ENCODE results near the gene FAM228A.

Gene FAM228A

DNA sequence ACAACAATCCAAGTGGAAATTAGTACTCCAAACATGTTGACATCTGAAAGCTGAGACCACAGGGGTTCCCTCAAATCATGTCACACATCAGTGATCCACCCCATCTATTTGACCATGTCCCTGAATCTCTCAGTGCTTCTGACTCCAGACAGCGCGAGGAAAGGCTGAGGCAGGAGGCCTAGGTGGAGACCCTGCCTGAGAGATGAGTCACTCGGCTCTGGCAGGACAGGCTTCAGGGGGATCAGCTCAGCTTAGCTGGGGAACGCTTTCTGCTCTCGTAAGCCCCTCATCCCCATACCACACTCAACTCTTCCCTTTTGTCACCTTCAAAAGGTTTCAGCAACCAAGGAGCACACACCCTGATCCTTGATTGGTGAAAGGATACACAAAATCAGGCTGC, 5.8 kb upstream of the FAM228A start:
- H3K27ac ChIP-seq (ENCODE audit: low read depth, low read length) = no peak overlapping the region
- H3K9me3 ChIP-seq (ENCODE audit: control insufficient read depth, insufficient read depth, low read length) = no peaks in the 10 kb centered on the region
- TF ChIP-seq EZH2phosphoT487 (IDR thresholded peaks at IDR 0.05; ENCODE audit: borderline replicate concordance, low read length) (no peak), CTCF (IDR thresholded peaks at IDR 0.05; ENCODE audit: low read depth, low read length, poor library complexity, severe bottlenecking) (no peak)
- H3K9me2 ChIP-seq (replicated peaks; ENCODE audit: control insufficient read depth, low read length) = no peaks in the 10 kb centered on the region
- H3K4me1 ChIP-seq (ENCODE audit: control insufficient read depth, low read length) = peaks cover 6% of the 10 kb centered on the region
- H3F3A ChIP-seq (ENCODE audit: control insufficient read depth, insufficient read depth) = no peaks in the 10 kb centered on the region
- H3K27me3 ChIP-seq (ENCODE audit: control insufficient read depth, low read length) = no peaks in the 10 kb centered on the region
- H3K4me3 ChIP-seq (ENCODE audit: low read length) = no peak overlapping the region
- no peaks in the 10 kb centered on the region for H3K36me3 ChIP-seq (ENCODE audit: control insufficient read depth, low read length)
- no peaks in the 10 kb centered on the region for H3K79me2 ChIP-seq (ENCODE audit: control insufficient read depth, low read length)
- H3K4me2 ChIP-seq (ENCODE audit: low read length) = no peak overlapping the region
- no peaks in the 10 kb centered on the region for H4K20me1 ChIP-seq (ENCODE audit: control insufficient read depth, insufficient read depth, low read depth, low read length)

- Histone ChIP-seq H3K9me2 (replicated peaks; ENCODE audit: control insufficient read depth, low read length) (no peaks in the 10 kb centered on the region), H3F3A (ENCODE audit: control insufficient read depth, insufficient read depth) (no peaks in the 10 kb centered on the region), H3K4me3 (ENCODE audit: low read length) (no peak overlapping the region), H3K27me3 (ENCODE audit: control insufficient read depth, low read length) (no peaks in the 10 kb centered on the region), H3K4me2 (ENCODE audit: low read length) (no peak overlapping the region), H3K4me1 (ENCODE audit: control insufficient read depth, low read length) (no peaks in the 10 kb centered on the region), H4K20me1 (ENCODE audit: control insufficient read depth, insufficient read depth, low read depth, low read length) (no peaks in the 10 kb centered on the region), H3K27ac (ENCODE audit: low read depth, low read length) (no peak overlapping the region), H3K9me3 (ENCODE audit: control insufficient read depth, insufficient read depth, low read length) (no peaks in the 10 kb centered on the region), H3K36me3 (ENCODE audit: control insufficient read depth, low read length) (no peaks in the 10 kb centered on the region), H3K79me2 (ENCODE audit: control insufficient read depth, low read length) (no peaks in the 10 kb centered on the region)
- TF ChIP-seq CTCF (IDR thresholded peaks at IDR 0.05; ENCODE audit: low read depth, low read length, poor library complexity, severe bottlenecking) (no peak), EZH2phosphoT487 (IDR thresholded peaks at IDR 0.05; ENCODE audit: borderline replicate concordance, low read length) (no peak)
Measured at GRCh38 chr2:24175631-24176187, 856 bp downstream of the FAM228A start.

DNA sequence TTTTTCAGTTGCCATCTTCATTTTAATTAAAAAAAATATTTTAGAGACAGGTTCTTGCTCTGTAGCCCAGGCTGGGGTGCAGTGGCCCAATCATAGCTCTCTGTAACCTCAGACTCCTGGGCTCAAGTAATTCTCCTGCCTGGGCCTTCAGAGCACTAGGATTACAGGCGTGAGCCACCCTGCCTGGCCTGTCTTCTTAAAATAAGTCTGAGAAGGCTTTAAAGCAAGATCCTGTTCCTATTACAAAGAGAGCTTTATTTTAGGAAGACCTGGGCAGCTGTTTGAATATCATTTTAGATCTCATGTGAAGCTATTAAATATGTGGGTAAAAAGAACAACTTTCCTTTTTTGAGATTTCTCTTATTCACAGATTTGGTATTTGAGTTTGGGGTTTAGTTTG, 1.5 kb downstream of the FAM228A start:
- H3K27ac ChIP-seq (ENCODE audit: low read depth, low read length) = no peak overlapping the region
- no peaks in the 10 kb centered on the region for H3K36me3 ChIP-seq (ENCODE audit: control insufficient read depth, low read length)
- no peaks in the 10 kb centered on the region for H3K27me3 ChIP-seq (ENCODE audit: control insufficient read depth, low read length)
- no peaks in the 10 kb centered on the region for H3K4me1 ChIP-seq (ENCODE audit: control insufficient read depth, low read length)
- no peaks in the 10 kb centered on the region for H3F3A ChIP-seq (ENCODE audit: control insufficient read depth, insufficient read depth)
- no peak for TF ChIP-seq EZH2phosphoT487 (IDR thresholded peaks at IDR 0.05; ENCODE audit: borderline replicate concordance, low read length)
- no peak for TF ChIP-seq CTCF (IDR thresholded peaks at IDR 0.05; ENCODE audit: low read depth, low read length, poor library complexity, severe bottlenecking)
- no peaks in the 10 kb centered on the region for H4K20me1 ChIP-seq (ENCODE audit: control insufficient read depth, insufficient read depth, low read depth, low read length)
- no peak overlapping the region for H3K4me3 ChIP-seq (ENCODE audit: low read length)
- no peak overlapping the region for H3K4me2 ChIP-seq (ENCODE audit: low read length)
- H3K9me3 ChIP-seq (ENCODE audit: control insufficient read depth, insufficient read depth, low read length) = no peaks in the 10 kb centered on the region
- no peaks in the 10 kb centered on the region for H3K9me2 ChIP-seq (replicated peaks; ENCODE audit: control insufficient read depth, low read length)
- H3K79me2 ChIP-seq (ENCODE audit: control insufficient read depth, low read length) = no peaks in the 10 kb centered on the region

Measured in DOHH2 (cell line).